DND-41 (cell line): ENCODE results near the gene EPRS1.

Experiments
- CTCF ChIP-seq: IDR thresholded peaks from 2 replicates; pipeline ENCODE4 v1.5.1; 2012; ENCODE audit warnings: borderline replicate concordance, low read length, moderate library complexity, mild to moderate bottlenecking; ENCODE audit not compliant: poor library complexity, severe bottlenecking; ENCODE audit errors: extremely low read depth
- EZH2 ChIP-seq: IDR thresholded peaks from 3 replicates; pipeline ENCODE4 v1.6.1; 2012; ENCODE audit warnings: borderline replicate concordance, low read depth, mild to moderate bottlenecking, moderate library complexity, low read length, inconsistent platforms; ENCODE audit not compliant: severe bottlenecking

GRCh38 chr1:220038640-220039039, 7.7 kb downstream of the EPRS1 start:
- TF ChIP-seq CTCF (no peak), EZH2 (no peak)
